Peyer's patch (tissue), 4 donors: ENCODE data around the gene SMIM45.

Experiments
- DNase-seq, 3 donors: peaks; one replicate each; pipeline ENCODE4 v3.0.0-alpha.2; 2017 to 2019
- H3K27ac ChIP-seq, 4 donors: fragments of 200-600 bp; sonication (generic); one replicate each; pipeline ENCODE4 v1.5.1; 2016 to 2019
- H3K27me3 ChIP-seq, 2 donors: fragments of 200-600 bp; sonication (generic); one replicate each; pipeline ENCODE4 v1.5.1; 2019
- H3K36me3 ChIP-seq, 3 donors: fragments of 200-600 bp; sonication (generic); one replicate each; pipeline ENCODE4 v1.5.1; 2016 to 2019
- H3K4me1 ChIP-seq, 4 donors: fragments of 200-600 bp; sonication (generic); one replicate each; pipeline ENCODE4 v1.5.1; 2016 to 2019
- H3K4me3 ChIP-seq, 4 donors: fragments of 200-600 bp; sonication (generic); 1 replicate in 3 of 4; 2 replicates in 1 of 4; pipeline ENCODE4 v1.5.1; 2016 to 2019; ENCODE audit warnings: mild to moderate bottlenecking in 1 of 4
- H3K9me3 ChIP-seq, 4 donors: fragments of 200-600 bp; sonication (generic); one replicate each; pipeline ENCODE4 v1.5.1; 2016 to 2019; ENCODE audit warnings: mild to moderate bottlenecking in 1 of 4
- POLR2A ChIP-seq, 2 donors: fragments of 450-650 bp; IDR thresholded peaks; one replicate each; pipeline ENCODE4 v1.5.1; 2017; ENCODE audit warnings: antibody characterized with exemption in 2 of 2, mild to moderate bottlenecking in 2 of 2, moderate library complexity in 2 of 2
- TF ChIP-seq, protein P1 (sequence below), 6 experiments: fragments of 450-650 bp in 4 of 6; fragments of 200-600 bp in 2 of 6; sonication (generic) in 1 of 6; IDR thresholded peaks; one replicate each; pipeline ENCODE4 v1.5.1; 2017 to 2019; ENCODE audit warnings: antibody characterized with exemption in 6 of 6, mild to moderate bottlenecking in 3 of 6, moderate library complexity in 1 of 6

SMIM45 gene

DNA sequence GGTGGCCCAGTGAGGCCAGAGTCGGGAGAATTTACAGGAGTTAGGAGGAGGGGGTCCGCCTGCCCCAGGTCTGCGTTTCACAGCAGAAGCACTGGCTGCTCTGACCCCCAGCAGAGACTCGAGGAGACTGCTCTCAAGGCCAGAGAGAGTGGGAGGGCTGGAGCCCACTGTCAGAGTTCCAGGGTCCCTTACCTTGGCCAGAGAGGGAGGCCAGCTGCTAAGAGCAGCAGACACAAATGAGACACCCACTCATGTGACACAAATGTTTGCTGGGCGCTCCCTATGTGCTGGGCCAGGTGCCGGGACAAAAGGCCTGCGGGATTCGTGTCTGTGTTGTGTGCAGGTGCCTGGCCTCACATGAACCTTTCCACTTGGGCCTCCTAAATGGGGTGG is 22.5 kb upstream of the SMIM45 start:
- Histone ChIP-seq H3K4me1 (peaks cover 0 to 44% (median 14%) of the 10 kb centered on the region in 4 donors), H3K4me3 (no peak overlapping the region), H3K27ac (peak overlapping the region in 1 of 4 donors; percentile 100), H3K27me3 (peaks cover 0 to 13% of the 10 kb centered on the region in 2 donors), H3K36me3 (no peaks in the 10 kb centered on the region), H3K9me3 (no peaks in the 10 kb centered on the region)
- DNase-seq, result peak in 2 of 3 donors; percentile 46 to 50
- TF ChIP-seq, protein P1, sequence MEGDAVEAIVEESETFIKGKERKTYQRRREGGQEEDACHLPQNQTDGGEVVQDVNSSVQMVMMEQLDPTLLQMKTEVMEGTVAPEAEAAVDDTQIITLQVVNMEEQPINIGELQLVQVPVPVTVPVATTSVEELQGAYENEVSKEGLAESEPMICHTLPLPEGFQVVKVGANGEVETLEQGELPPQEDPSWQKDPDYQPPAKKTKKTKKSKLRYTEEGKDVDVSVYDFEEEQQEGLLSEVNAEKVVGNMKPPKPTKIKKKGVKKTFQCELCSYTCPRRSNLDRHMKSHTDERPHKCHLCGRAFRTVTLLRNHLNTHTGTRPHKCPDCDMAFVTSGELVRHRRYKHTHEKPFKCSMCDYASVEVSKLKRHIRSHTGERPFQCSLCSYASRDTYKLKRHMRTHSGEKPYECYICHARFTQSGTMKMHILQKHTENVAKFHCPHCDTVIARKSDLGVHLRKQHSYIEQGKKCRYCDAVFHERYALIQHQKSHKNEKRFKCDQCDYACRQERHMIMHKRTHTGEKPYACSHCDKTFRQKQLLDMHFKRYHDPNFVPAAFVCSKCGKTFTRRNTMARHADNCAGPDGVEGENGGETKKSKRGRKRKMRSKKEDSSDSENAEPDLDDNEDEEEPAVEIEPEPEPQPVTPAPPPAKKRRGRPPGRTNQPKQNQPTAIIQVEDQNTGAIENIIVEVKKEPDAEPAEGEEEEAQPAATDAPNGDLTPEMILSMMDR (IDR thresholded peaks at IDR 0.05), result no peak

DNA sequence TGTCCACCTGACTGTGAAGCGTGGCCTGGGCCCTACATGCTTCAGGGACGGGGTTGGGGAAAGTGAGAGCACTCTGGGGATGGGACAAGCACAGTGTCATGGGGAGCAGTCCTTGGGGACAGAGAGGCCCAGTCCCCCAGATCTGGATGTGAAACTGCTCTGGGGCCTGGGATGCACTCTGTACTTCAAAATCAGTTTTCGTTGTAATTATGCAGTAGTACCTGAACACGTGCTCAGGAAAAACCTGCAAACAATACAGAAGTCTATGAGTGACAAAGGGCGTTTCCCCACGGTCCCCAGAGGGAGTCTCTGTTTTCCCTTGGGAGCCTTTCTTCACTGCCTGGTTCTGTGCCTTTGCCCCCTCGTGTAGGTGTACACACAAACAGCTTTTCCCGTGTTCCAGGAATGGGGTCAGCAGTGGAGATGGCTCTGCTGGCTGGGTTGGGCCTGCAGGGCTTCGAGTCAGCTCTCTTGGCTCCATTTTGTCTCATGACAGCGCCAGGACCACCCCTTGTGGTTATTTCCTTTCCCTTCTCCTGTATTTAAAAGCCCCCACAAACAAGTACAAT is 20.2 kb upstream of the SMIM45 start:
- peak in 2 of 3 donors; percentile 66 to 68 for DNase-seq
- TF ChIP-seq, protein P1 (IDR thresholded peaks at IDR 0.05), result no peak
- no peak for TF ChIP-seq POLR2A (IDR thresholded peaks at IDR 0.05)
- Histone ChIP-seq H3K27ac (peak overlapping the region in 1 of 4 donors; percentile 88), H3K4me3 (no peak overlapping the region), H3K36me3 (no peaks in the 10 kb centered on the region), H3K9me3 (no peaks in the 10 kb centered on the region), H3K27me3 (peaks cover 0 to under 1% of the 10 kb centered on the region in 2 donors), H3K4me1 (peaks cover 0 to 54% (median 7%) of the 10 kb centered on the region in 4 donors)

DNA sequence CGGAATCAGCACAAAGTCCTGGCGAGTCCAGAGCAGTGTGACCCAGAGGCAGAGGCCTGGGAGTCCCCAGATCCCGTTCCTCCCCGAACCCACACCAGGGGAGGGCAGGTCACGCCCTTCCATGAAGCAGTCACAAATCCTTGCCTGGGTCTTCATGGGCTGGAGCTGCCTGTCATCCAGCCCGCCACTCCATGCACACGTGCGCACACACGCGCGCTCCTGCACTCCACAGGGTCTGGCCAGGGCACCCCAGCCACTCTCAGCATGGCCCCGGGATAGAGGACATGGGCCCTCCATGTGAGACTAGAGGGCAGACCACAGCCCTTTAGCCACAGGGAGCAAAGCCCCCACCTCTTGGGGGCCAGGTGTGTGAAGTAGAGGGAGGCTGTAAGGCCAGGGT is 19.6 kb upstream of the SMIM45 start:
- no peaks in the 10 kb centered on the region for H3K36me3 ChIP-seq
- H3K27ac ChIP-seq, result peak overlapping the region in 1 of 4 donors; percentile 88
- no peak for DNase-seq
- H3K4me3 ChIP-seq, result no peak overlapping the region
- TF ChIP-seq, protein P1 (IDR thresholded peaks at IDR 0.05), result no peak
- no peak for TF ChIP-seq POLR2A (IDR thresholded peaks at IDR 0.05)
- H3K4me1 ChIP-seq, result peaks cover 0 to 52% (median 6%) of the 10 kb centered on the region in 4 donors
- no peaks in the 10 kb centered on the region for H3K9me3 ChIP-seq
- no peaks in the 10 kb centered on the region for H3K27me3 ChIP-seq

DNA sequence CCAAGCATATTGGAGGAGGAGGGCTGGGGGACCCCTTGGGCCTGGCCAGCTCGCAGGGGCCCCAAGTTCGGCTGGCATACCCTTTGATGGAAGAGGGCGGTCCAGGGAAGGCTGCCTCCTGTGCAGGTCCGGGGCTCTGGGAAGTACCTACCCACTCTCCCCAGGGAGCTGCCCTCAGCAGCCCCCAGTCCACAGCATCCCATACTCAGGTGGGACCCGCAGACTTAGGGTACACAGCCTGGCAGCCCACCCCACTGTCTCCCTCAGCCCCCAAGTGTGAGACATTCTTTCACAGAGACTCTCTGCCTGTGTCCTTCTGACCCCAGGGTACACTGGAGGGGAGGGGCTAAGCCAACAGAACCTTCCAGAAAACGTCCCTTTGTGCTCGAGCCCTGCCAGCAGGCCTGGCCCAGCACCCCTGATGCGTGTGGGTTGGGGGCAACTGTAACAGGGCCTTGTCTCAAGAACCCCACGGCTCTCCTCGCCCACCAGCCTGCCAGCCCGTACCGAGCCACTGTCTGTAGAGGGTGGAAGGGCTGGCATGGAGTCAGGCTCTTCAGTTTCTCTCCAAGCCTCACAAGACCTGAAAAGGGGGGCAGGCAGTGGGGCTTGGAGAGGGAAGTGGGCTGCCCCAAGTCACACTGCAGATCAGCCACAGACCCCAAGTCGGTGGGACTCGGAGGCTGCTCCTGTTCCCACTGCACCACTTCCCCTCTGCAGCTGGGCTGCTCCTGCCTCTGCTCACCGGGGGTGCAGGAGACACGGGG is 18.4 kb upstream of the SMIM45 start:
- DNase-seq, result peak in 2 of 3 donors; percentile 66 to 76
- no peaks in the 10 kb centered on the region for H3K9me3 ChIP-seq
- peaks cover 0 to 49% (median 6%) of the 10 kb centered on the region in 4 donors for H3K4me1 ChIP-seq
- H3K27ac ChIP-seq, result peak overlapping the region in 2 of 4 donors; percentile 76 to 88
- no peaks in the 10 kb centered on the region for H3K36me3 ChIP-seq
- no peak overlapping the region for H3K4me3 ChIP-seq
- no peaks in the 10 kb centered on the region for H3K27me3 ChIP-seq
- TF ChIP-seq, protein P1 (IDR thresholded peaks at IDR 0.05), result no peak
- no peak for TF ChIP-seq POLR2A (IDR thresholded peaks at IDR 0.05)

DNA sequence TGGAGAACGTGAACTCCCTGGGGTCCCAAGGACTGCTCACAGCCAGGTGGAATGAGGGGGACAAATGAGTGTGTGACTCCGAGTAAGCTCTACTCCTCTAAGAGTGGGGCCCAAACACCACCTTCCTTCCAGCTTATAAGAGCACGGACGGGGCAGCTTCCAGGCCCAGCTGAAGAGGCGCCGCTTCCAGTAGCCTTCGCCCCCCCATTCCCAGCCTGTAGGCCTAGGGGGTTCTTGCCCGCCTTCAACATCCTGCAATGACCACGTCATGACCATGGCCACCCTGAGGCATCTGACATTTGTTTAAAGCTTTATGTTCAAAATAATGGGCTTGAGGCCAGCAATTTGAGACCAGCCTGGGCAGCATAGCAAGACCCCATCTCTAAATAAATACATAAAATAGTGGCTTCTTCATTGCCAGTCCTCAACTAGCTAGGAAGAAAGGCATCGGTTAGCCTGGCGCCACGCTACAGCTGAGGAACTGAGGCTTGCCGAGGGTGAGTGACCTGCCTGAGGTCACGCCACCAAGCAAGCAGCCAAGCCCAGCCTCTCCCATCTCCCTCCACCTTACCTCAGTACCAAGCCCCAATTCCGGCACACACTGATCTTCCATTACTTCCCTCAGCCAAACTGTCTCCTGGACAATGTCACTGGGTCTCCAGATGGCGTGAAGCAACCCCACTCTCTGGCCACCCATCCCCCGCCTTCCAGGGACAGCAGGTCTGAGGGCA is 17.5 kb upstream of the SMIM45 start:
- H3K9me3 ChIP-seq, result no peaks in the 10 kb centered on the region
- no peak overlapping the region for H3K4me3 ChIP-seq
- H3K27ac ChIP-seq, result peak overlapping the region in 2 of 4 donors; percentile 76 to 88
- H3K36me3 ChIP-seq, result no peaks in the 10 kb centered on the region
- TF ChIP-seq, protein P1 (IDR thresholded peaks at IDR 0.05), result no peak
- TF ChIP-seq POLR2A (IDR thresholded peaks at IDR 0.05), result no peak
- peaks cover 0 to 45% (median 15%) of the 10 kb centered on the region in 4 donors for H3K4me1 ChIP-seq
- no peaks in the 10 kb centered on the region for H3K27me3 ChIP-seq
- peak in 1 of 3 donors; percentile 49 for DNase-seq
